ENCODE measurements around the gene PRSS36.

- TF ChIP-seq CTCF (IDR thresholded peaks at IDR 0.05; ENCODE audit: low read depth, low read length, missing input control) (no peak), RAD21 (IDR thresholded peaks at IDR 0.05) (no peak), JUND (IDR thresholded peaks at IDR 0.05) (no peak), ATF3 (IDR thresholded peaks at IDR 0.05) (no peak), MAX (IDR thresholded peaks at IDR 0.05) (no peak), REST (IDR thresholded peaks at IDR 0.05) (no peak), ZBTB33 (IDR thresholded peaks at IDR 0.05) (no peak), NR2F2 (IDR thresholded peaks at IDR 0.05) (no peak), EGR1 (IDR thresholded peaks at IDR 0.05; ENCODE audit: low read depth in 2 of 2) (no peak), YY1 (IDR thresholded peaks at IDR 0.05) (no peak), TAF1 (conservative IDR thresholded peaks at IDR 0.05) (no peak), RXRA (IDR thresholded peaks at IDR 0.05) (no peak), GABPA (IDR thresholded peaks at IDR 0.05 in 1 of 2, conservative IDR thresholded peaks at IDR 0.05 in 1 of 2) (no peak), HNF4A (conservative IDR thresholded peaks at IDR 0.05) (no peak)
These were observed 11.0 kb downstream of the PRSS36 start for GRCh38 chr16:31138621-31139578.

Measured in liver (tissue), 3 donors.